Adrenal gland (tissue), 12 donors: ENCODE data around the gene CGNL1. TPM values are rescaled to one million over a fixed set of nuclear protein-coding genes. Genes with fewer than 3 reads are reported as not detected.

Experiments used
- DNase-seq, 7 donors: peaks; one replicate each; pipeline ENCODE4 v3.0.0-alpha.2; 2019 to 2020
- H3K27ac ChIP-seq, 5 donors: fragments of 200-600 bp; sonication (generic) in 4 of 5; 1 replicate in 3 of 5; 2 replicates in 2 of 5; pipeline versions ENCODE4 v1.5.1 to v1.8.0; 2016 to 2020; ENCODE audit warnings: mild to moderate bottlenecking in 1 of 5
- H3K27me3 ChIP-seq: fragments of 200-600 bp; 2 replicates; pipeline ENCODE4 v1.8.0; 2021
- H3K36me3 ChIP-seq, 2 donors: fragments of 200-600 bp; replicated peaks in 1 of 2; 1 replicate in 1 of 2; 2 replicates in 1 of 2; pipeline versions ENCODE4 v1.5.1 to v1.8.0; 2018 to 2022
- H3K4me1 ChIP-seq, 2 donors: fragments of 200-600 bp; replicated peaks in 1 of 2; 1 replicate in 1 of 2; 2 replicates in 1 of 2; pipeline versions ENCODE4 v1.5.1 to v1.8.0; 2018 to 2021
- H3K4me3 ChIP-seq, 4 donors: fragments of 200-600 bp; sonication (generic) in 3 of 4; one replicate each; pipeline ENCODE4 v1.5.1; 2016 to 2018
- H3K9me3 ChIP-seq, 3 donors: fragments of 200-600 bp; sonication (generic) in 1 of 3; replicated peaks in 1 of 3; 1 replicate in 2 of 3; 2 replicates in 1 of 3; pipeline versions ENCODE4 v1.5.1 to v1.8.0; 2016 to 2021
- POLR2A ChIP-seq, 2 donors: fragments of 450-650 bp; IDR thresholded peaks; one replicate each; pipeline ENCODE4 v1.6.1; 2017; ENCODE audit warnings: antibody characterized with exemption in 2 of 2, mild to moderate bottlenecking in 2 of 2, moderate library complexity in 1 of 2
- WGBS, 4 donors: extraction: QIAGEN DNeasy Blood & Tissue Kit in 2 of 4; methylation state at CpG; one replicate each; pipeline versions ENCODE4 v1.1.5 to v1.1.7; 2013 to 2017; 5-methylcytosine and 5-hydroxymethylcytosine counted together
- intact Hi-C, 2 donors: fragments of 100-400 bp; cut with DNase I; formaldehyde crosslinking; loops; one replicate each; pipeline versions ENCODE4 v1.14.1 to v1.15.0; 2022 to 2023
- polyA plus RNA-seq, 3 donors: library from polyadenylated mRNA; stranded (reverse); fragments of 200-250 nt in 2 of 3; fragments of 350-450 nt in 1 of 3; fragmentation: Illumina TruSeq in 1 of 3; extraction: RNeasy Lipid Tissue Mini Kit (QIAGEN cat#74804) in 1 of 3; gene quantifications; one replicate each; pipeline ENCODE4 v1.2.3, GENCODE V29; 2013 to 2014
- total RNA-seq, 9 donors: library from RNA; depleted of rRNA in 4 of 9; stranded (reverse); fragments of >200 nt in 4 of 9; fragments of 120-200 nt in 1 of 9; fragmentation: NEBNext Ultra II Directional in 1 of 9; extraction: Animal tissue kit (Norgen Biotek cat#: 25700) in 1 of 9; gene quantifications; one replicate each; pipeline versions ENCODE4 v1.1.0 to v1.2.4, GENCODE V29; 2013 to 2023
- TF ChIP-seq, protein P1 (sequence below), 6 experiments: fragments of 450-650 bp in 4 of 6; fragments of 200-600 bp in 2 of 6; sonication (generic) in 1 of 6; IDR thresholded peaks; 1 replicate in 5 of 6; 2 replicates in 1 of 6; pipeline versions ENCODE4 v1.5.1 to v1.8.0; 2016 to 2021; ENCODE audit warnings: antibody characterized with exemption in 6 of 6, mild to moderate bottlenecking in 2 of 6, moderate library complexity in 1 of 6
- donor health status: healthy with polysubstance abuse.
- donor health status: Bipolar disorder and iron deficiency.
- donor health status: DM: yes; HTN: yes; CAD: no.
- donor health status: DM: no; HTN: no; CAD: no.
- donor health status: DM: no; HTN: no; CAD: no.
- donor health status: DM: yes; HTN: yes; CAD: no.

The CGNL1 gene
- total and polyA plus RNA-seq, 12 donors: 5.2 to 49.5 (median 22.0) TPM

DNA sequence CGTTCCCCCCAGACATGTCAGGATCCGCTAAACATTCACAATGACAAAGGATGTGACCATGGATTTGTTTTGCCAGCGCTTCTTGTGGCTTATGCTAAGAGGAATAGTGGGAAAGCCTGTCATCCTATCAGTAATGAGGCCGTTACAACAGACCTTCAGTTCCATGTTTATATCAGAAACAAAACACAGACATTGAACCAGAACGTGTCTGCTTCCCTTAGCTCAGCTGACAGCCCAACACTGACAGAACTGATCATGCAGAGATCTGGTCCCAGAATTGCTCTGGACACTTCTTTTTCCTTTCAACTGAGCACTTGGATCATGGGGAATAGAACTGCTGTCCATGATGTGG lies 157.1 kb downstream of the CGNL1 start:
- no peaks in the 10 kb centered on the region for H3K9me3 ChIP-seq
- peaks cover 42 to 44% of the 10 kb centered on the region in 2 donors for H3K4me1 ChIP-seq
- H3K27me3 ChIP-seq: no peaks in the 10 kb centered on the region
- WGBS, 4 donors: 33 to 54% (median 39%) methylated on average over 5 of the region's 5 CpGs
- TF ChIP-seq, protein P1, sequence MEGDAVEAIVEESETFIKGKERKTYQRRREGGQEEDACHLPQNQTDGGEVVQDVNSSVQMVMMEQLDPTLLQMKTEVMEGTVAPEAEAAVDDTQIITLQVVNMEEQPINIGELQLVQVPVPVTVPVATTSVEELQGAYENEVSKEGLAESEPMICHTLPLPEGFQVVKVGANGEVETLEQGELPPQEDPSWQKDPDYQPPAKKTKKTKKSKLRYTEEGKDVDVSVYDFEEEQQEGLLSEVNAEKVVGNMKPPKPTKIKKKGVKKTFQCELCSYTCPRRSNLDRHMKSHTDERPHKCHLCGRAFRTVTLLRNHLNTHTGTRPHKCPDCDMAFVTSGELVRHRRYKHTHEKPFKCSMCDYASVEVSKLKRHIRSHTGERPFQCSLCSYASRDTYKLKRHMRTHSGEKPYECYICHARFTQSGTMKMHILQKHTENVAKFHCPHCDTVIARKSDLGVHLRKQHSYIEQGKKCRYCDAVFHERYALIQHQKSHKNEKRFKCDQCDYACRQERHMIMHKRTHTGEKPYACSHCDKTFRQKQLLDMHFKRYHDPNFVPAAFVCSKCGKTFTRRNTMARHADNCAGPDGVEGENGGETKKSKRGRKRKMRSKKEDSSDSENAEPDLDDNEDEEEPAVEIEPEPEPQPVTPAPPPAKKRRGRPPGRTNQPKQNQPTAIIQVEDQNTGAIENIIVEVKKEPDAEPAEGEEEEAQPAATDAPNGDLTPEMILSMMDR (IDR thresholded peaks at IDR 0.05): no peak
- TF ChIP-seq POLR2A (IDR thresholded peaks at IDR 0.05): no peak
- intact Hi-C loops: no loop called here
- DNase-seq: no peak
- no peak overlapping the region for H3K4me3 ChIP-seq
- H3K27ac ChIP-seq: peak overlapping the region in 4 of 5 donors; percentile 20 to 67 (median 27)
- H3K36me3 ChIP-seq: no peaks in the 10 kb centered on the region

DNA sequence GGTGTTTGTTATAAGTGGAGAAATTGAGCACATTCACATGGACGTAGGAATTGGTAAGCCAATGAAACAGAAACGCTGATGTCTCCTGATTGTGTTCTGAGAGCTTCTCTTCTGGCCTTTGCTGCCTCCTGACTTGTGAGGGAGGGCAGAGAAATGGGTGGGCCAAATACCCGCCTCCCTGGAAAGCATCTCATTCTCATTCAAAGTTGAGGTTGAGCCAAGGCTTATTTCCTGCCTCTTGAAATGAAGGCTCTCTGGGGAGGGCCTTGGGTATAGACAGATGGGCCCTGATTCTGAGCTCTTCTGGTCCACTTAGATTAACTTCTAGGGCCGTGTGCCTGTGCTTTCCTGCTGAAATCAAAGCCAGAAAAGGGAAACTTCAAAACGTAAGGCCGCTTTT lies 158.0 kb downstream of the CGNL1 start:
- H3K4me3 ChIP-seq: no peak overlapping the region
- DNase-seq: no peak
- no peaks in the 10 kb centered on the region for H3K9me3 ChIP-seq
- H3K36me3 ChIP-seq: no peaks in the 10 kb centered on the region
- H3K27me3 ChIP-seq: no peaks in the 10 kb centered on the region
- H3K4me1 ChIP-seq: peaks cover 34 to 44% of the 10 kb centered on the region in 2 donors
- no peak overlapping the region for H3K27ac ChIP-seq
- 58 to 70% (median 61%) methylated on average over 6 of the region's 6 CpGs for WGBS, 4 donors
- intact Hi-C loops: no loop called here
- TF ChIP-seq, protein P1 (IDR thresholded peaks at IDR 0.05): no peak
- TF ChIP-seq POLR2A (IDR thresholded peaks at IDR 0.05): no peak

DNA sequence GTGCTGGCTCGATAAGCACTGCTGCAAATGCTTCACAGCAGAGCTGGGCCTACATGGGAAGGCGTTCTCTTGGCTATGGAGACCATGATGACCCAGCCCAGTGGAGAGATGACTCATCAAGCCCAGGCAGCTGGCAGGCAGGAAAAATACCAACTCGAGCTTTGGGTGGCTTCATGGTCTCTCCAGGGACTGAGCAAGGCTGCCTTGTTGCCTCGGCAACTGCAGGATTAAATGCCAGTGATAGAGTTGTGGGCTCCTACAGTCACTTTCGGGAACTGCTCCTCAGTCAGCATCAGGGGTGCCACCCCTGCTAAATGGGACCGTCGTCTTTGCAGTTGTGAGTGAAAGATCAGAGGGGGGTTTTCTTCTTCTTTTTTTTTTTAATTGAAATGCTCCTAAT lies 160.8 kb downstream of the CGNL1 start:
- 56 to 60% (median 59%) methylated on average over 6 to 7 of the region's 7 CpGs for WGBS, 4 donors
- Histone ChIP-seq H3K4me3 (no peak overlapping the region), H3K27ac (peak overlapping the region in 3 of 5 donors; percentile 56 to 66 (median 62)), H3K36me3 (no peaks in the 10 kb centered on the region), H3K9me3 (no peaks in the 10 kb centered on the region), H3K4me1 (peaks cover 24 to 37% of the 10 kb centered on the region in 2 donors), H3K27me3 (no peaks in the 10 kb centered on the region)
- DNase-seq: peak; percentile 78 to 92 (median 90)
- intact Hi-C loops: no loop called here
- TF ChIP-seq, protein P1 (IDR thresholded peaks at IDR 0.05): peak in 4 of 6 experiments; percentile 8 to 28 (median 25)
- TF ChIP-seq POLR2A (IDR thresholded peaks at IDR 0.05): no peak

DNA sequence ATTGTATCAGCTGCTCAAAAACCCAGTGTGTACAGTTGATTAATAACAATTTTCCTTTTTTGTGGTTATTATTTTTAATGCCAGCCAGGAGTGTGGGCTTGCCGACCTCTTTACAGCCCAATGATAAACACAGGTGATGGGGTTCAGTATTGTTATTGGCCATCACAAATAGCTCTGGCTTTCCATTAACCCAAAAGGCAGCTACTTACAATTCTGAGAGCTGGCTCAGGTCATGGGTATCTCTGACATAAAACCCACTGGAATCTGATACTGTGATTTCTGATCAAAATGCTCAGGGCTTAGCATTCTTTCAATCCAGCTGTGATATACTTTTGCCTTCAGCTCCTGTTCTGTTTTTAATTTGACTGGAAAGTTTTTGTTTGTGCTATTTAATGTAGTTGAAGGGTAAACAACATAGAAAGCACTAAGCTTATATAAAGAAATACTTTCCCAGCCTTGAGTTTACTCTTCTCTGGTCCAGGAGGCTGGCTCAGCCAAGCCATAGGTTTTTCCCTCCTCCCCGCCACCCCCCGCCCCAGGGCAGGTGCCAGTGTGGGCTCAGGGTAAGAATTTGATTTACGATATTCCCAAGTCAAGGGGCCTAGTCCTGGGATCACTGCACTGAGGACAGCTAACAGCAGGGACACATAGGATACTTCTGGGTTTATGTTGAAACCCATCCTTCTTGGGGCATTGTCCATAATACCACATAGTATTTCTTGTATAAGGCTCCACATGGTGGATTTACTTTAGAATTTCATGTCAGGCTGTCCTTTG lies 161.4 kb downstream of the CGNL1 start:
- Histone ChIP-seq H3K27ac (peak overlapping the region in 2 of 5 donors; percentile 56 to 66), H3K4me1 (peaks cover 22 to 34% of the 10 kb centered on the region in 2 donors), H3K4me3 (no peak overlapping the region), H3K36me3 (no peaks in the 10 kb centered on the region), H3K27me3 (no peaks in the 10 kb centered on the region), H3K9me3 (no peaks in the 10 kb centered on the region)
- intact Hi-C loops: no loop called here
- DNase-seq: no peak
- WGBS, 4 donors: 79 to 96% (median 85%) methylated on average over 4 of the region's 4 CpGs
- TF ChIP-seq, protein P1 (IDR thresholded peaks at IDR 0.05): no peak
- no peak for TF ChIP-seq POLR2A (IDR thresholded peaks at IDR 0.05)
